ENCODE measurements around the gene ANKS1A. TPM values are rescaled to one million over a fixed set of nuclear protein-coding genes. Genes with fewer than 3 reads are reported as not detected.

Gene ANKS1A
- total RNA-seq, 1 donor from 2014 or later, result 48.1 TPM

DNA sequence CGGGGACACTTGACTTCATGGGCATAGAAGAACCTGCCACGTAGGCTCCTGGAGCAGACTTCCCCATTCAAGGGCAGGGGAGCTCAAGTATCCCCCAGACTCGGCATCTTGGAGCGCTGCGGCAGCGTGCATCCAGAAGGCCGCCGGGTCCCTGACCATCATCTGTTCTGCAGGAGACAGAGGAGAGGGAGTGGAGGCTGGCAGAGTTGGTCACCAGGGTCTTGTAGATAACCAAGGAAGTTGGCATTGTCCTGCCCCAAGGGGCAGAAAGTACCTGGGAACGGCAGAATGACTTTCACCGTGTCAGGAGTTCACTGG lies 169.3 kb downstream of the ANKS1A start:
- TF ChIP-seq, protein P1, sequence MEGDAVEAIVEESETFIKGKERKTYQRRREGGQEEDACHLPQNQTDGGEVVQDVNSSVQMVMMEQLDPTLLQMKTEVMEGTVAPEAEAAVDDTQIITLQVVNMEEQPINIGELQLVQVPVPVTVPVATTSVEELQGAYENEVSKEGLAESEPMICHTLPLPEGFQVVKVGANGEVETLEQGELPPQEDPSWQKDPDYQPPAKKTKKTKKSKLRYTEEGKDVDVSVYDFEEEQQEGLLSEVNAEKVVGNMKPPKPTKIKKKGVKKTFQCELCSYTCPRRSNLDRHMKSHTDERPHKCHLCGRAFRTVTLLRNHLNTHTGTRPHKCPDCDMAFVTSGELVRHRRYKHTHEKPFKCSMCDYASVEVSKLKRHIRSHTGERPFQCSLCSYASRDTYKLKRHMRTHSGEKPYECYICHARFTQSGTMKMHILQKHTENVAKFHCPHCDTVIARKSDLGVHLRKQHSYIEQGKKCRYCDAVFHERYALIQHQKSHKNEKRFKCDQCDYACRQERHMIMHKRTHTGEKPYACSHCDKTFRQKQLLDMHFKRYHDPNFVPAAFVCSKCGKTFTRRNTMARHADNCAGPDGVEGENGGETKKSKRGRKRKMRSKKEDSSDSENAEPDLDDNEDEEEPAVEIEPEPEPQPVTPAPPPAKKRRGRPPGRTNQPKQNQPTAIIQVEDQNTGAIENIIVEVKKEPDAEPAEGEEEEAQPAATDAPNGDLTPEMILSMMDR (IDR thresholded peaks at IDR 0.05), result no peak
- DNase-seq (no peak), ATAC-seq (no peak)
- Histone ChIP-seq H3K4me1 (peaks cover 8% of the 10 kb centered on the region), H3K9me3 (no peaks in the 10 kb centered on the region), H3K36me3 (peaks cover 91% of the 10 kb centered on the region), H3K27ac (no peak overlapping the region), H3K4me3 (no peak overlapping the region), H3K27me3 (ENCODE audit: low read depth) (no peaks in the 10 kb centered on the region)
- intact Hi-C loops (cut with DNase I), result no loop called here

DNA sequence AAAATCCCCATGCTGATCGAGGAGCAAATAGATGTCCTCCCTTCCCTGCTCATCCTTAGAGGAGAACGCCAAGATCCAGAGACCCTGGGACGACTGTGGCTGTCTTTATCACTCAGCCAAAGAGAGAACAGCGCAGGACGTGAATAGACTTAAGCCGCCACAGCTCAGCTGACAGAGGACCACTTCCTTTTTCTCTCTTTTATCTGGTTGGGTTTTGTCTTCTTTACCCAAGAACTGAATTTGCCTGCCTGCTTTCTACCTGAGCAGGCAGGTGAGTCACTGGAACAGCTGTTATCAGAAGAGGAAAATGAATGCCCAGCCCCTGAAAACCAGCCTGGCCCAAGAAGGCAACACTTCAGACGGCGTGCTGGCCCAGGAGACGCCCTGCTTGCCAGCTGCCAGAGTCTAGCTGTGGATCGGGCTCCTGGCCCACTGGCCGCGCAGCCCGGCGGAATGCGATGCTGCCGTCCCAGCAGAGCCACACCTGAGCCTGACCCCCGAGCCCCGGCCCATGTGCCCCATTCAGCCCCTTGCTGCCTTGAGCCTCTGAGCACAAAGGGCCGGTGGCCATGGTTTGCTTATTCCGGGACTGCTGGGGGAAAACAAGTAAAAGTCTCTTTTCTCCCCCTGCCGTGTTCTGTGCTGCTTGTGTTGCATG lies 169.9 kb downstream of the ANKS1A start:
- intact Hi-C loops (cut with DNase I), result no loop called here

DNA sequence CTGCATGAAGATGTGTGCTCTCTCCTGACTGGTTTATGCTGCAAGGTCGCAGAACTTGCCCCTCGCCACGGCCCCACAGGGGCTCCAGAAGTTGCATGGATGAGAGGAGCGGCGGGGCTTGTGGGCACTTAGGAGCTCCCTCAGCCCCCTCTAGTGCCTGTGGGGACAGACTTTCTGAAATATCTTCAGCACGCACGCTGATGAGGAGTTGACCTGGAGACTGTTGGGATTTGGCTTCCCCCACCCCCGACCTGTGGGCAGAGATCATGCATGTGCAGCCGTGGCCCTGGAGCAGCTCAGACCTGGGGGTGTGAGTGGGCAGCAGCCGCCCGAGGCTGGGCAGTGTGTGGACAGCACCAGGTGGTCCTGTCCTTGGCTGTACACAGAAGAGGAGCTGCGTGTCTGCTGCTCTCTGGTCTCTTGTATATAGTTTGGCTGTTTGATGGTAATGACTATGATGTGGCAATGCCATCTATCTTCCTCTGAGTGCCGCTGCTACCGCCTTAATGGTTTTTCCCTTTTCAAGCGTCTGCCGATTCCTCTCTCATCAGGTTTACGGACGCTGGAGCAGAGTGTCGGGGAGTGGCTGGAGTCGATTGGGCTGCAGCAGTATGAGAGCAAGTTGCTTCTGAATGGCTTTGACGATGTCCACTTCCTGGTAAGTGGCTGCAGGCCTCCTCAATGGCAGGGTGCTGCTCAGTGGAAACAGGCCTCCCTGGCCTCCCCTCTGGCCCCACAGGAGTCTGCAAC lies 170.7 kb downstream of the ANKS1A start:
- Histone ChIP-seq H3K36me3 (peaks cover 90% of the 10 kb centered on the region), H3K4me3 (no peak overlapping the region), H3K27me3 (ENCODE audit: low read depth) (no peaks in the 10 kb centered on the region), H3K27ac (no peak overlapping the region), H3K9me3 (no peaks in the 10 kb centered on the region), H3K4me1 (peaks cover 15% of the 10 kb centered on the region)
- no peak for ATAC-seq
- intact Hi-C loops (cut with DNase I), result no loop called here
- TF ChIP-seq, protein P1 (IDR thresholded peaks at IDR 0.05), result no peak
- DNase-seq, result no peak

More for the DNA sequence above, 169.9 kb downstream of the ANKS1A start:
- TF ChIP-seq, protein P1 (IDR thresholded peaks at IDR 0.05), result no peak
- Histone ChIP-seq H3K27me3 (ENCODE audit: low read depth) (no peaks in the 10 kb centered on the region), H3K9me3 (no peaks in the 10 kb centered on the region), H3K4me3 (no peak overlapping the region), H3K4me1 (peaks cover 12% of the 10 kb centered on the region), H3K36me3 (peaks cover 91% of the 10 kb centered on the region), H3K27ac (no peak overlapping the region)
- ATAC-seq (peak in 1 of 2 donors; percentile 16), DNase-seq (no peak)

DNA sequence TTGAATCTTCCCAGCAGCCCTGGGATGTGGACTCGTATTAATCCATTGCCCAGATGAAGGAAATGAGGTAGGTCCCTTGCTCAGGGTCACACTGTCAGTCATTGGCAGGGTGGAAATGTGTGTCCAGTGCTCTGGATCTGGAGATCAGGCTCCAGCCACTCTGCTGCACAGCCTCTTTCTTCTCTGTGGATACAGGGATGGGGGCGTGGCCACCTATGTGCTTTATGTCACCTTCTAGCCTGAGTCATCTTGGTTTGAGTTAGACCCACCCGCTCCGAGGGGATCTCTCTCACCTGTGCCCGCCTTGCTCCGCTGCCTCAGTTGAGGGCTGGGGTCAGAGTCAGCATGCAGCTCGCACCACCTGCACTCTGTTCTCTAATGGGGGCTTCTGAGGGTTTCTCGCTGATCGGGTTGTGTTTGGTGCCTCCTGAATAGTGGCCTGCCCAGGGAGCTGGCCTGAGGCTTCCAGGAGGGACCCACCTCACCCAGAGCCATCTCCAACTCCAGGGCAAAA lies 172.1 kb downstream of the ANKS1A start:
- H3K27ac ChIP-seq, result no peak overlapping the region
- DNase-seq (no peak), ATAC-seq (no peak)
- peaks cover 15% of the 10 kb centered on the region for H3K4me1 ChIP-seq
- TF ChIP-seq, protein P1 (IDR thresholded peaks at IDR 0.05), result no peak
- no peak overlapping the region for H3K4me3 ChIP-seq
- H3K9me3 ChIP-seq, result no peaks in the 10 kb centered on the region
- intact Hi-C loops (cut with DNase I), result no loop called here
- H3K27me3 ChIP-seq (ENCODE audit: low read depth), result no peaks in the 10 kb centered on the region
- H3K36me3 ChIP-seq, result peaks cover 92% of the 10 kb centered on the region

DNA sequence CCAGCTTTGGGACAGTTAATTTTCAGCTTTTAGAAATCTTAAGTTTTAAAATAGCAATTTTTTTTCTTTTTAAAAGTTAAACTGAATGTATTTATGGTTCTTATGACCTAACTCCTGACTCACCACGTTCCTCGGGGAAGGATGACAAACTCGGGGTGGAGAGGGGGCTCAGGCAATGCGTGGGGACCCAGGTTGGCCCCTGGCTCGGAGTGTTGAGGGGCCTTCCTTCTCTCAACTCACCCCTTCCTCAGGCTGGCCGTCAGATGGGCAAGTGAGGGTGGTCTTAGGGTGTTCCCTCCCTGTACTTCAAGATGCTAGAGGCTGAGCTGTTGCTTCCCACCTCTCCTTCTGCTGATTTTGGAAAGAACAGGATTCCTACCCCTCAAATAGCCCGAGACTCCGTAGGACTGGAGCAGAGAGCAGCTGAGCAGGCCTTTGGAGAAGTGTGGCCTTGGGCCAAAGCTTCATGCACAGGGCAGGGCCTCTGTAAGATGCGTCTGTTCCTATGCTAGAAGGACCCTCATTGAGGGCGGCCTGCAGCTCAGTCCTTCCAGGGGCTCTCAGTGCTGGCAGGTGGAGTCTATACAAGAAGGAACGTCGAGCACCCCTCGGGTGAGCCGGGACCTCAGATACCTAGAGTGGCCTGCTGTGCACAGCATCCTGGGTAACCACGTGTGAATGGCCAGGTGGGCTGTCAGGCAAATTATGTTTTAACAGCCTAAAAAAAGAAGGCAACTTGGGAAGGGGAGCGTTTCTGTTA lies 172.8 kb downstream of the ANKS1A start:
- DNase-seq (no peak), ATAC-seq (no peak)
- H3K27ac ChIP-seq, result no peak overlapping the region
- intact Hi-C loops (cut with DNase I), result no loop called here
- TF ChIP-seq, protein P1 (IDR thresholded peaks at IDR 0.05), result no peak
- peaks cover 15% of the 10 kb centered on the region for H3K4me1 ChIP-seq
- H3K9me3 ChIP-seq, result no peaks in the 10 kb centered on the region
- no peak overlapping the region for H3K4me3 ChIP-seq
- no peaks in the 10 kb centered on the region for H3K27me3 ChIP-seq (ENCODE audit: low read depth)
- peaks cover 93% of the 10 kb centered on the region for H3K36me3 ChIP-seq
